D721Med (cell line): Measurements from ENCODE around the gene ANP32B.
"Not testable (repeated sequence)": the region's sequence is repeated elsewhere in the genome, so short reads cannot be mapped to it uniquely, and the experiment has no call there.

Source experiments
- DNase-seq: peaks from one replicate; pipeline ENCODE4 v3.0.0; 2011; ENCODE audit warnings: low spot score; ENCODE audit not compliant: insufficient read length
- FAIRE-seq: peaks from 2 replicates; lab custom pipeline; 2011; peaks lifted over from hg19 to GRCh38; lab: Jason Lieb, UNC
- CTCF ChIP-seq: IDR thresholded peaks from 2 replicates; pipeline ENCODE4 v1.5.1; 2012; ENCODE audit warnings: mild to moderate bottlenecking, control low read depth; ENCODE audit not compliant: insufficient read depth; ENCODE audit errors: missing control alignments

ANP32B gene

GRCh38 chr9:97958812-97959511, 24.2 kb upstream of the ANP32B start:
- no peak for DNase-seq
- no peak for FAIRE-seq
- no peak for TF ChIP-seq CTCF

GRCh38 chr9:97959585-97959984, 23.6 kb upstream of the ANP32B start:
- TF ChIP-seq CTCF = no peak
- DNase-seq (no peak), FAIRE-seq (no peak)

GRCh38 chr9:97960678-97961328, 22.3 kb upstream of the ANP32B start:
- not testable (repeated sequence) for FAIRE-seq

GRCh38 chr9:97961361-97961760, 21.8 kb upstream of the ANP32B start:
- TF ChIP-seq CTCF = no peak

More at GRCh38 chr9:97960678-97961328, 22.3 kb upstream of the ANP32B start:
- DNase-seq = not testable (repeated sequence)

GRCh38 chr9:97962136-97962535, 21.0 kb upstream of the ANP32B start:
- TF ChIP-seq CTCF = no peak
- FAIRE-seq = no peak
- DNase-seq = no peak

More at GRCh38 chr9:97961361-97961760, 21.8 kb upstream of the ANP32B start:
- no peak for FAIRE-seq
- no peak for DNase-seq

- TF ChIP-seq CTCF = no peak
Measured at GRCh38 chr9:97962575-97962974, 20.6 kb upstream of the ANP32B start.

GRCh38 chr9:97963232-97963631, 19.9 kb upstream of the ANP32B start:
- no peak for FAIRE-seq

More at GRCh38 chr9:97962575-97962974, 20.6 kb upstream of the ANP32B start:
- DNase-seq (no peak), FAIRE-seq (no peak)

More at GRCh38 chr9:97963232-97963631, 19.9 kb upstream of the ANP32B start:
- DNase-seq = no peak
- TF ChIP-seq CTCF = no peak
